Epithelial cell of esophagus (primary cell): ENCODE measurements around the gene MAMDC4.

Experiments
- DNase-seq: peaks from one replicate; pipeline ENCODE4 v3.0.0; 2010; ENCODE audit warnings: low read depth
- H3K4me3 ChIP-seq: 2 replicates; pipeline ENCODE4 v1.5.1; 2011; ENCODE audit warnings: mild to moderate bottlenecking, low read length, control low read depth
- CTCF ChIP-seq: IDR thresholded peaks from 2 replicates; pipeline ENCODE4 v1.5.1; 2011; ENCODE audit warnings: low read depth, mild to moderate bottlenecking, low read length, control low read depth, inconsistent platforms; ENCODE audit not compliant: insufficient read depth; ENCODE audit errors: missing control alignments

Gene MAMDC4

GRCh38 chr9:136906266-136906665 lies 54.1 kb downstream of the MAMDC4 start:
- H3K4me3 ChIP-seq, result no peak overlapping the region
- TF ChIP-seq CTCF, result no peak
- DNase-seq, result no peak

GRCh38 chr9:136907011-136907914 lies 55.1 kb downstream of the MAMDC4 start:
- H3K4me3 ChIP-seq, result no peak overlapping the region
- no peak for DNase-seq
- TF ChIP-seq CTCF, result no peak
